ENCODE measurements around the gene STK33. TPM values are rescaled to one million over a fixed set of nuclear protein-coding genes. Genes with fewer than 3 reads are reported as not detected.
A peak's percentile ranks its signal among the peaks of the same experiment; 100 is the strongest.
"Not testable (repeated sequence)": the region's sequence is repeated elsewhere in the genome, so short reads cannot be mapped to it uniquely, and the experiment has no call there.

The STK33 gene
- total RNA-seq, 1 experiment from 2014 or later: 8.2 TPM

DNA sequence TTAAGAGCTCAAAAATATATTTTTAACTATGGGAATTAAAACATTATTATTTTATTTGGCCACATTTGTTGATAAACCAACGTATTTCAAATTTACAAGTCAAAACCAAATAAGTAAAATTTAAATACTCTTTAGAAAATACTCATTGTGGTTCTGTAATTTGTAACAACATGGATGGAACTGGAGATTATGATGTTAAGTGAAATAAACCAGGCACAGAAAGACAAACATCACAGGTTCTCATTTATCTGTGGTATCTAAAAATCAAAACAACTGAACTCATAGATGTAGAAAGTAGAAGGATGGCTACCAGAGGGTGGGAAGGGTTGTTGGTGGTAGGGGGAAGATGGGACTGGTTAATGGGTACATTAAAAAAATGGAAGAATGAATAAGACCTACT is 50.8 kb downstream of the STK33 start:
- DNase-seq (ENCODE audit: low read depth): no peak

DNA sequence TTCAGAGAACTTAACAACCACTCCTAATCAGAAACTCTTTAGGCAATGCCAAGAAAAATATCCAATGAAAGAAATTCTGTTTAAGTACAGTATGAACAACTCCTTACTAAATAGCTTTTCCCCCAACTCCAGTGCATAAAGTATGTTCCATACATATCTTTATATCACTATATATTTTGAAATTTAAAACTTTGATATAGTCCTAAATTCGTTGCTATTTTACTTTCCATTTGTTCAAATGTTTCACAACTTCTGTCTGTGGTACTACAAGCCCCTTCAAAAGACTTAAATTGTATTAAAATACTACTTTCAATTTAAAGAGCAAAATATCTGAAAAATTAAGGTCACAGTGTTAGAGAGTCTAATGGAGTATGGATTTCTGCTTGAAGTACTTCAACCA is 52.6 kb downstream of the STK33 start:
- no peak for DNase-seq (ENCODE audit: low read depth)

DNA sequence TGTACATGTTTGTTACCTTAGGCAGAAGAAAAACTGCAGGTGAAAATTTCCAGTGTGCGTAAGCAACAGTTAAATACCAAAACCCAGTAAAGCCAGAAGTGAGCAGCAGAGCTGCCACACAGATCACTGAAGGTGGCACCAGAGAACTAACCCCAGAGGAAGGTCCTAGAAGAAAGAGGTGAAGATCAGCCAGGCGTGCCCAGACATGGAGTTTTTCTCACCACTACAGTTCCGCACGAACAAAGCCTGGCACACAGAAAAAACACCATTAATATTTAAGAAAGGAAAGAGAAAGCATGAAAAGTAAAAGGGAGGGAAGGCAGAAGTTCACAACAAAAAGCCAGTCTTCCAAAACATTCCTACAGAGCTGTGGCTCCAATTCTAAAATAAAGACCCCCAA is 60.7 kb downstream of the STK33 start:
- no peak for DNase-seq (ENCODE audit: low read depth)

DNA sequence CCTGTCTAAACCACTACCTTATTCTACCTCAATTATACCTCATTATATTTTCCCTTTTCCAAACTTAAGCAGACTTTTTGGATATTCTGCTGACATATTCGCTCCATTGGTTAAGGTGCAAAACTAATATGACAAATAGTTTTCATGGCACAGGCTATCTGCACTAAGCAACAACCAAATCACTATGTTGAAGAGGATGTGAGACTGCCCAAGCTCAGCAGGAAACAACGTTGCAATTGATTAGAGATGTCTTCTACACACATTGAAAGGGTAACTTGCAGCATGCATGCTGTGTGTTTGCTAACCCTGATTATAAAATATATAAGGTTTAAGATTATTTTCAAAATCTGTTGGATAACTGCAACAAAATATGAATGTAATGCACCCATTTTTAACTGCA is 61.6 kb downstream of the STK33 start:
- no peak for DNase-seq (ENCODE audit: low read depth)

DNA sequence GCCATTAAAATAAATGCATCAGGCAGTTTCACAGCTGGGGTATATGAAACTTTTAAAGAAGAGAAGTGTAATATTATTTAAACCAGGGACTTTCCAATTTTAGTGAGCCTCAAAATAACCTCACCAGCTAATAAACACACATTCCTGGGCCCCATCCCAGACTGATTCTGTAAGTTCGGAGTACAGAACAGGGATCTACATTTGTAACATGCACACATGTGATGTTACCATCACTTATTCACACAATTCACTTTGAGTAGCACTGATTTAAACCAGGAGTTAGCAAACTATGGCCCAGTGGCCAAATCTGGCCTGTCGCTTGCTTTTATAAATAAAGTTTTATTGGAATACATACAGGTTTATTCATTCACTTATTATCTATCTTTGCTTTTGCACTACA is 62.0 kb downstream of the STK33 start:
- no peak for DNase-seq (ENCODE audit: low read depth)

DNA sequence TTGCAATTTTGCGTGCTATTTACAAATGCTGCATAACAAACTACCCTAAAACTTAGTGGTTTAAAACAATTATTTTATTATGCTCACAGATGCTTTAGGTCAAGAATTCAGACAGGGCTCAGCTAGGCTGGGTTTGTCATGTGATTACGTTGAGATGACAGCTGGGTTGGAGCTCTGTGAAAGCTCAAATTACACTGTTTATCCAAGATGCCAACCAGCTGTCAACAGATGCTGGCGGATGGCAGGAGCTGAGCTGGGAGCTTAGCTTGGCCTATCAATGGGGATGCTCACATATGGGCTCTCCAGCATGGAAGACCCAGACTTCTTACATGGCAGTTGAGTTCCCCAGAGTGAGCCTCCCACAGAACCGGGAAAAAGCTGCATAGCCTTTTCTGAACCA is 62.7 kb downstream of the STK33 start:
- peak; percentile 2 for DNase-seq (ENCODE audit: low read depth)

DNA sequence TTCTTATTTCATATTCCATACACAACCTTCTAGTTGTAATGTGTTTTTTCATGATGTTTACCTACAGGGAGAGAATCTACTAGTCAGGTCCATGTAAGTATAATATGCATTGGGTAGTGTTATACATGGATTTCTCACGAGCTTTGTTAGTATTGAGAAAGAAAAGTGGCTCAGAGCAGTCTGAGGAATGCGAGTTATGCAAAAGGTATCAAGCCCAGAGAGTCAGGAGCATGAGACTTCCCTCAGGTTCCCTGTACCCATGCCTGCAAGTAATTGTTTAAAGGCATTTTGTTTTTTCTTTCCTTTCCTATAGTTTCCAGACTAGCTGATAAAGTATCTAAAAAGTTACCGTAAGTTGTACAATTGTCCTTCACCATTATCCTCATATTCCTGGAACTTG is 66.1 kb downstream of the STK33 start:
- DNase-seq (ENCODE audit: low read depth): no peak

DNA sequence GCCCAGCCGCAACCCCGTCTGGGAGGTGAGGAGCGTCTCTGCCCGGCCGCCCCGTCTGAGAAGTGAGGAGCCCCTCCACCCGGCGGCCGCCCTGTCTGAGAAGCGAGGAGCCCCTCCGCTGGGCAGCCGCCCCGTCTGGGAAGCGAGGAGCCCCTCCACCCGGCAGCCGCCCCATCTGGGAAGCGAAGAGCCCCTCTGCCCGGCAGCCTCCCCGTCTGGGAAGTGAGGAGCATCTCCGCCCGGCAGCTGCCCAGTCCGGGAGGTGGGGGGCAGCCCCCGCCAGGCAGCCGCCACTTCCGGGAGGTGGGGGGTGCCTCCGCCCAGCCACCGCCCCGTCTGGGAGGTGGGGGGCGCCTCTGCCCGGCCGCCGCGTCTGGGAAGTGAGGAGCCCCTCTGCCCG is 70.6 kb downstream of the STK33 start:
- DNase-seq (ENCODE audit: low read depth): no peak

DNA sequence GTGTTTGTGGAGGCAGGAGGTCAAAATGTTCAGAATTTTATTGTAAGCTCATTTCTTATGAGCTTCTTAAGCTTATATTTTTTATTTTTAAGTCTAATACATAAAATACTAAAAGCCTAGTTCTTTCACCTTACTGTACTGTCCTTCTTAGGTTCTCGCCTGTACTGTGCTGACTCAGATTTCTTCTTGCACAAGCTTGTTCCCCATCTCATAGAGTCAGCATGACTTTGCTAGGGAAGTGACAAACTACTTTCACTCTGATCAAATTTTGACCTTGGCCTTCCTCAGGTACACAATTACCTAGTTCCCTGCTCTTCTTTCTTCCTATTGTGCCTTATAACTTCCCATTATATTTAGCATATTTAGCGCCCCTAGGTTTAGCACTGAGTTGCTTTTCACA is 81.5 kb downstream of the STK33 start:
- no peak for DNase-seq (ENCODE audit: low read depth)

DNA sequence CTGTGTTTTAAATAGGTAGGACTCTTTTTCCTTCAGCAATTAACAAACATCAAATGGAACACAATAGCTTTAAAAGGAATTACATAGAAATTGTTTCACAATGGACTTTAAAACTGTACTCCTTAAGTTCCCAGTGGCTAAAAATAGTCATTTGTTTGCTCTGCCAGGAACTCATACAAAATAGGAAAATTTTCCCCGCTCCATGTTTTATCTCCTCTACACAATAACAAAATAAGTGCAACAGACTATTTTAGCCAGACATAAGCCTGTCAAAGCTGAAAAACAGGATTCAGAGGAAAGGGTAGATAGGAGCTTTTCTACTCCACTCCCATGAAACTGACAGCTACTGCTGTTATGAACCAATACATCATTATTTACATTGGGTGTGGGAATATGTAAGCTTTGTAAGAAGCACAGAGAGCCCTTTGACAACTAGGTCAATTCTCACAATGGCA is 90.1 kb downstream of the STK33 start:
- DNase-seq (ENCODE audit: low read depth): no peak

DNA sequence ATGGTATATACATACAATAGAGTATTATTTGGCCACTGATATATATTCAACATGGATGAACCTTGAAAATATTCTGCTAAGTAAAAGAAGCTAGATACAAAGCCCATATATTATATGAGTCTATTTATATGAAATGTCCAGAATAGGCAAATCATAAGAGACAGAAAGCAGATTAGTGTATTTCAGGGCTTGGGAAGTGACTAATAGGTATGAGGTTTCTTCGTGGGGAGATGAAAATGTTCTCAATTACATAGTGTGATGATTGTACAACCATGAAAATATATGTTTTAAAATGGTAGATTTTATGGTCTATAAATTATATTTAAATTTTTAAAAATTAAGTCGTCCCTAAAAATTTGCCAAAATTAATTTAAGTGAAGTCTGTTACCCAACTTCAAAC is 92.2 kb downstream of the STK33 start:
- no peak for DNase-seq (ENCODE audit: low read depth)

DNA sequence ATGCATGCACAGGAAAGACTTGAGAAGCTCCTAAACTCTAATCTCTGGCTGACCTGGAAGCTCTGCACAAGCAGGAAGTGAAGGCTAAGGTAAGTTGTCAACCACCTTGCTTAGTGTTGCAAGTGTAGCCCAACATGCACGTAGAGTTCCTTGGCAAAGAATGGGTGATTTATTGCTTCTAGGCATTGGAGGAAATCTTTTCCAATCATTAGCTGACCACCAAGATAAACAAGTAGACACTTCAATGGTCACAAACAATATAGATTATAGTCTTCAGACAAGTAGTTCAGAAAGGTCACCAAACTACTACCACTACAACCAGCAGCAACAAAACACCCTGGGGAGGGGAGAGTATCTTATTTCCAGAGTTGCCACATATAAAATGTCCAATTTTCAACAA is 105.6 kb downstream of the STK33 start:
- DNase-seq (ENCODE audit: low read depth): no peak

DNA sequence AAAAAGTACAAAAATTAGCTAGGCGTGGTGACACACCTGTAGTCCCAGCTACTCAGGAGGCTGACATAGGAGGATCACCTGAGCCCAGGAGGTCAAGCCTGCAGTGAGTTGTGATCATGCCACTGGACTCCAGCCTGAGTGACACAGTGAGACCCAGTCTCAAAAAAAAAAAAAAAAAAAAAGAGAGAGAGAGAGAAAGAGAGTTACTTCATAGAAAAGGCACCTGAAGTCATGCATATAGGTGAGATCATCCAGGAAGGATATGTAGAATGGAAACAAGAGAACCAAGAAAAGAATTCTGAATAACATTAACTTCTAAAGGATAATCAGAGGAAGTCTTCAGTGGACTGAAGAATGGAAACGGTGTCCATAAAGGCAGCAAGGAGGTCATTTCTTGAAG is 106.8 kb downstream of the STK33 start:
- no peak for DNase-seq (ENCODE audit: low read depth)

DNA sequence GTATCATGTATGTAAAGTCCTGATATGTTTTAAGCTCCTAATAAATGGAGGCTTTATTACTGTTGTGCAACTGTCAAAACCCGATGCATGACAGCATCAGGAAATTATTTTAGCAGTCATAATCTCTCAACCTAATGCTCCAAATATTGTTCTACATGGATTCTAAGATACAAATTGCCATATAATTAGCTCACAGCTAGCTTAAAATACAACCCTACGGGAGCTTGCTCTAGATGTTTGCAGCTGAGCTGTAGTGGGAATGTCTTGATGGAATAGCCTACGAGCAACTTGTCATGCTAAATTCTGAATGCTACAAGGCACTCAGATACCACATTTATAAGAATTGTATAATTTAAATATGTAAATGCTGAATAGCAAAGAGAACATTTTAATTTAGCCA is 109.8 kb downstream of the STK33 start:
- no peak for DNase-seq (ENCODE audit: low read depth)

DNA sequence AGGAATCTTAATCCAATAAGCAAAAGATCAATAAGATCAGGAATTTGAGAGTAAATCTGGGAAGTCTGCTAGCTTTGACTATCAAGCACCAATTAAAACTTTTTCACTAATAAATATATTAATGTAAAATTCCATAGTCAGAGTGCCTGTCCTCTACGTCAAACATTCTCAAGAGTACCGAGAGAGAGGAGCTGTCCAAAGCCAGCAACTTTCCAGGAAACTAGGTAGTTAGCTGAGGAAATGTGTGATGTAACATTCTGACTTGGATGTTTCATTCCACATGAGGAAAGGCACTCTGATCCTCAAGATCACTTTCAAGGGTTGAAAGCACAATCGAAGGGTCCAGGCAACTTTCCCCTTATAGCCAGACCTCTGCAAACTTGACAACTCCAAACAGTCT is 113.2 kb downstream of the STK33 start:
- no peak for DNase-seq (ENCODE audit: low read depth)

DNA sequence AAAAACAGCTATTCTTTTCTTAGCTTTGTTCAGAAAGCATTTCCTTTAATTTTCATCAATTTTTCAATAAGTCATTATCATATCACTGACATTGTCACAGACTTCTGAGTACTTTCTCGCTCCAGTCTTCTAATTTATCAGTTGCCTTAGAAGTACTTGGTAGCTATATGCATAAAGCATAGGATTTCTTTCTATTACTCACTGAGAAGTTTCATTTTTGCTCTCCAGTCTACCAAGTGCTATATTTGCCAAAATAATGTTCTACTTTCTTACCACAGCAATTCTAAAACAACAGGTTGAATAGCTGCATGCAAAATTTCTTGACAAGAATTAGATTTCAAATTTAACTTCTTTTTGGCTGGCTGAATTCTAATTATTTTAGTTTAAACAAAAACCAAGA is 116.3 kb downstream of the STK33 start:
- no peak for DNase-seq (ENCODE audit: low read depth)

DNA sequence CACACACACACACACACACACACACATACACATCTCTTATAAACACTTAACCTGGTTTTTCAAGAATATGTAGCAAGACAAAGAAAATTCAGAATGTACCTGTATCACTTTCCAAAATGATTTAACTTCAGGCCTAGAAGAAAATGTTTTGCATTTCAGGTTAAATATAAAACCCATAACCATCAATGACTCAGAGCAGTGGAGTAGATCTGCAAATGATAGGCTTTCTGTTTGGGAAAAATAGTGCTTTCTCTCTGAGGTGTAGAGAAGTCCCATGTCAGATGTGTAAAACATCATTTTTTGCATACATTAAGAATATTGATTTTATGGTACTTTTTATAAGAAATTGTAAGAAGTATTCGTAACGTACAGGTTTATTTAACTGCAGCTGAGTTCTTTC is 116.9 kb downstream of the STK33 start:
- no peak for DNase-seq (ENCODE audit: low read depth)

DNA sequence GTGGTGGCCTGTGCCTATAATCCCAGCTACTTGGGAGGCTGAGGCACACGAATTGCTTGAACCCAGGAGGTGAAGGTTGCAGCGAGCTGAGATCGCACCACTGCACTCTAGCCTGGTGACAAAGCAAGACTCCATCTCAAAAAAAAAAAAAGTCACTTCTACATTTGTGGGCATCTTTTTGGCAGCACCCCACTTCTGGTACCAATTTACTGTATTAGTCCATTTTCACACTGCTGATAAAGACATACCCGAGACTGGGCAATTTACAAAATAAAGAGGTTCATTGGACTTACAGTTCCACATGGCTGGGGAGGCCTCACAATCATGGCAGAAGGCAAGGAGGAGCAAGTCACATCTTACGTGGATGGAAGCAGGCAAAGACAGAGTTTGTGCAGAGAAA is 126.2 kb downstream of the STK33 start:
- DNase-seq (ENCODE audit: low read depth): not testable (repeated sequence)

DNA sequence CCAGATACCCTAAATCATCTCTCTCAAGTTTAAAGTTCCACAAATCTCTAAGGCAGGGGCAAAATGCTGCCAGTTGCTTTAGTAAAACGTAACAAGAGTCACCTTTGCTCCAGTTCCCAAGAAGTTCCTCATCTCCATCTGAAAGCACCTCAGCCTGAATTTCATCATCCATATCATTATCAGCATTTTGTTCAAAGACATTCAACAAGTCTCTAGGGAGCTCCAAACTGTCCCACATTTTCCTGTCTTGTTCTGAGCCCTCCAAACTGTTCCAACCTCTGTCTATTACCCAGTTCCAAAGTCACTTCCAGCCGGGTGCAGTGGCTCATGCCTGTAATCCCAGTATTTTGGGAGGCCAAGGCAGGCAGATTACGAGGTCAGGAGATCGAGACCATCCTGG is 126.7 kb downstream of the STK33 start:
- DNase-seq (ENCODE audit: low read depth): not testable (repeated sequence)

DNA sequence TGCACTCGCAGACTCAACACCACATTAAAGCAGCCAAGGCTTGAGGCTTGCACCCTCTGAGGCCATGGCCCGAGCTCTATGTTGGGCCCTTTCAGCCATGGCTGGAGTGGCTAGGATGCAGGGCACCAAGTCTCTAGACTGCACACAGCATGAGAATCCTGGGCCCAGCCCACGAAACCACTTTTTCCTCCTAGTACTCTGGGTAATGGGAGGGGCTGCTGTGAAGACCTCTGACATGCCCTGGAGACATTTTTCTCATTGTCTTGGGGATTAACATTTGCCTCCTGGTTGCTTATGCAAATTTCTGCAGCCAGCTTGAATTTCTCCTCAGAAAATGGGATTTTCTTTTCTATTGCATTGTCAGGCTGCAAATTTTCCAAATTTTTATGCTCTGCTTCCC is 127.1 kb downstream of the STK33 start:
- DNase-seq (ENCODE audit: low read depth): not testable (repeated sequence)

DNA sequence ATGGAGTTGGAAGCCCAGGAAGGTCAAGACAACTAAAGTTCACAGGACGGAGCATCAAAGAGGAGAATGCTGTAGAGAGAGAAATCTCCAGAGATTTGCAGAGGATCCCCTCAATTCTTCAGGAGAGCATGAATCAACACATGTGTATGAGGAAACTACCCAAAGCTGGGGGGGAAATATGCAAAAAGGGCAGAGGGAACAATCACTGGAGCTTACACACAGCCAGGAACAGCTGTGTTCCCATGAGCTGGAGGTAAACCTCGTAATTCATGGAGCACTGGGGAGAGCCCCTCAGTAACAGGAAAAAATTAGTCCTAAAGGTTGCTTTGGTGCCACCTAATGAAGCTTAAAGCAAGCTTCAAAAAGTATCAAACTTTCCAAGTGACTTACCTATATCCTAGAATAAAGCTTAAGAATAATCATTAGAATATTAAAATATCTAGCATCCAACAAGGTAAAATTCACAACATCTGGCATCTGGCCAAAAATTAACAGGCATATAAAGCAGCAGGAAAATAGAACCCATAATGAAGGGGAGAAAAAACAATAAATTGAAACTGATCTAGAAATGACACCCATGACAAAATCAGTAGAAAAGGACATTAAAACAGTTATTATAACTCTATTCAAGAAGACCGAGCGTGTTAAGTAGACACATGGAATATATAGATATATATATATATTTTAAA is 134.2 kb downstream of the STK33 start:
- DNase-seq (ENCODE audit: low read depth): no peak

DNA sequence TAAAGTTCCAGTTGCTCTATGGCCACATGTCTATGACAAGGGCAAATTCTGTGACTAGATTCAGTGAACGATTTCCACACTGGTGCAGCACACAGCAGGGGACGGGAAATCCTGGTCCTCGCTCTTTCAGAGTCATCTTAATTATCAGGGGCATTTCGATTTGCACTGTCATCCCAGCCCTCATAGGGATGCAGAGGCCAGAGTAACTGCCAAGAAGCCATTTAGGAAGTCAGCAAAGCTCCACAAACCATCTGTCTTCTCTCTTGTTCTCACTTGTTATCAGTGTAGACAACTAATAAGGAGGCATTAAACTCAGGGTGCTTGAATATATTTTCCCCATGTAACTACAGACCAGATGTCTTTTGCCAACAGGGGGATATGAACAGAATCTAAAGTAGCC is 151.7 kb downstream of the STK33 start:
- DNase-seq (ENCODE audit: low read depth): no peak

DNA sequence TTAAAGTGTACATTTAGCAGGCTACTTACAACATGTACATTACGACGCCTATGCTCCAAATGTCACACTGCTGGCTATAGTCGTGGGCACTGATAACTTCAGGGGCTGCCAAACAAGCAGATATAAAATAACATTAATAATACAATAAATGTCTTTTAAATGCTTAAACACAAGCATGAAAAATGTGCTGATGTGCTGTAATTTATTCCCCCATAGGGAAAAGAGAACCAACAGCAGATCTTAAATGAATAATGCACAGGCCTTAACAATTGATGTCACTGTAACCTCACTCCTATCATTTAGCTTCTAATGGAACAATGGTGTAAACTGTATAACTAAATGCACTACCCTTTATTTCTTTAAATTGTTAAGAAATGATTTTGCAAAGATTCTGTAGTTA is 153.4 kb downstream of the STK33 start:
- DNase-seq (ENCODE audit: low read depth): no peak

DNA sequence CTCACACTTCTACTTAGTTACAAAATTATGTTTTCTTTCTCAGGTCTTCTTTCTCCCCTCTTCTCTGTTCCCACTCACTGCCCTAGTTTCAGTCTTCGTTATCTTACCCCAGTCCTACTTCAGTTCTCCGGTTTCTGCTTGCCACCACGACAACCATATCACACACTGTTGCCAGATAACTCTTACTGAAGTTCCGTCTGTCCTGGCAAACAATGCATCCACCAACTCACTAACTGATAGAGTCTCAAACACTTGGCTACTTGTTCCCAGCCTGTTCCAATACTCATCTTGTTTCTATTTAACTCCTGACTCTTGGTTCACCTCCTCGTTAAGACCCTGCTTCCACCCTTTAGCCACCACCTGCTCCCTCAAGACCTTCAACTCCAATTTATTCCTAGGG is 164.5 kb downstream of the STK33 start:
- no peak for DNase-seq (ENCODE audit: low read depth)
